Neutrophil (primary cell): ENCODE data around the gene RIMS3.

ENCODE experiments used
- H3K27ac ChIP-seq: fragments of 200-600 bp; sonication (generic); 2 replicates; pipeline ENCODE4 v1.5.1; 2016; ENCODE audit warnings: mild to moderate bottlenecking, moderate library complexity
- H3K27me3 ChIP-seq: fragments of 200-600 bp; sonication (generic); 2 replicates; pipeline ENCODE4 v1.6.0; 2016; ENCODE audit warnings: mild to moderate bottlenecking
- H3K36me3 ChIP-seq: fragments of 200-600 bp; sonication (generic); 2 replicates; pipeline ENCODE4 v1.5.1; 2017
- H3K4me1 ChIP-seq, 2 experiments: fragments of 200-600 bp in 1 of 2; sonication (generic) in 1 of 2; 1 replicate in 1 of 2; 2 replicates in 1 of 2; pipeline versions ENCODE4 v1.5.1 to v1.6.1; 2013 to 2016; ENCODE audit warnings: low read depth in 1 of 2, low read length in 1 of 2, mild to moderate bottlenecking in 1 of 2, moderate library complexity in 1 of 2; ENCODE audit not compliant: control insufficient read depth in 1 of 2, insufficient read depth in 1 of 2
- H3K4me3 ChIP-seq, 2 experiments: fragments of 200-600 bp in 1 of 2; sonication (generic) in 1 of 2; 1 replicate in 1 of 2; 2 replicates in 1 of 2; pipeline ENCODE4 v1.5.1; 2013 to 2016; ENCODE audit warnings: low read depth in 1 of 2, low read length in 1 of 2, mild to moderate bottlenecking in 1 of 2, moderate library complexity in 1 of 2
- H3K9me3 ChIP-seq: fragments of 200-600 bp; sonication (generic); 2 replicates; pipeline ENCODE4 v1.5.1; 2016
- TF ChIP-seq, protein P1 (sequence below): fragments of 200-600 bp; sonication (generic); IDR thresholded peaks from 2 replicates; pipeline ENCODE4 v1.5.1; 2016; ENCODE audit warnings: antibody characterized with exemption

The RIMS3 gene

DNA sequence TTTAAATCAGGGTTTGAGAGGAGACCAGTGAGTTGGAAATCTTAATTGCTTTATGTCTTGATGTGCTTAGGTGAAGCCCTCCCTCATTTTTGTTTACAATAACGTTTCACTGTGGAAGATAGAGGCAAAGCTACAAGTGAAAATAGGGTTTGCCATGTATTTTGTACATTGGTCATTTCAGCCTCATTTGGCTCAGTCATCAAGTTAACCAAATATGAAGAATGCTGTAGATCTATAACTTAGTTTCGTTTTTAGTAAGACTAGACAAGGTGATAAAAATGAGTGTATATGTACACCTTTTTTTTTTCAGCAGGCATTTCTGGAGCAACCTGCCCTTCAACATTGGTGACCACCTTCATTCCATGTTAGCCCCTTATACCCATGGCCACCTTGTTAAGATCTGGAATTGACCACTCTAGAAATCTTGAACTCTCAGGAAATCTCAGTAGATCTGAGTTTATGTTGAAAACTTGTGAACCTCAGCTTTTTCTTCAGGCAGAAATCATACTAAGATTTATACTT is 28.9 kb upstream of the RIMS3 start:
- H3K27me3 ChIP-seq: no peaks in the 10 kb centered on the region
- no peak overlapping the region for H3K4me3 ChIP-seq
- peaks cover 3% of the 10 kb centered on the region for H3K36me3 ChIP-seq
- peaks cover 71 to 80% of the 10 kb centered on the region in 2 experiments for H3K4me1 ChIP-seq
- peak overlapping the region; percentile 98 for H3K27ac ChIP-seq
- TF ChIP-seq, protein P1, sequence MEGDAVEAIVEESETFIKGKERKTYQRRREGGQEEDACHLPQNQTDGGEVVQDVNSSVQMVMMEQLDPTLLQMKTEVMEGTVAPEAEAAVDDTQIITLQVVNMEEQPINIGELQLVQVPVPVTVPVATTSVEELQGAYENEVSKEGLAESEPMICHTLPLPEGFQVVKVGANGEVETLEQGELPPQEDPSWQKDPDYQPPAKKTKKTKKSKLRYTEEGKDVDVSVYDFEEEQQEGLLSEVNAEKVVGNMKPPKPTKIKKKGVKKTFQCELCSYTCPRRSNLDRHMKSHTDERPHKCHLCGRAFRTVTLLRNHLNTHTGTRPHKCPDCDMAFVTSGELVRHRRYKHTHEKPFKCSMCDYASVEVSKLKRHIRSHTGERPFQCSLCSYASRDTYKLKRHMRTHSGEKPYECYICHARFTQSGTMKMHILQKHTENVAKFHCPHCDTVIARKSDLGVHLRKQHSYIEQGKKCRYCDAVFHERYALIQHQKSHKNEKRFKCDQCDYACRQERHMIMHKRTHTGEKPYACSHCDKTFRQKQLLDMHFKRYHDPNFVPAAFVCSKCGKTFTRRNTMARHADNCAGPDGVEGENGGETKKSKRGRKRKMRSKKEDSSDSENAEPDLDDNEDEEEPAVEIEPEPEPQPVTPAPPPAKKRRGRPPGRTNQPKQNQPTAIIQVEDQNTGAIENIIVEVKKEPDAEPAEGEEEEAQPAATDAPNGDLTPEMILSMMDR: no peak
- no peaks in the 10 kb centered on the region for H3K9me3 ChIP-seq

DNA sequence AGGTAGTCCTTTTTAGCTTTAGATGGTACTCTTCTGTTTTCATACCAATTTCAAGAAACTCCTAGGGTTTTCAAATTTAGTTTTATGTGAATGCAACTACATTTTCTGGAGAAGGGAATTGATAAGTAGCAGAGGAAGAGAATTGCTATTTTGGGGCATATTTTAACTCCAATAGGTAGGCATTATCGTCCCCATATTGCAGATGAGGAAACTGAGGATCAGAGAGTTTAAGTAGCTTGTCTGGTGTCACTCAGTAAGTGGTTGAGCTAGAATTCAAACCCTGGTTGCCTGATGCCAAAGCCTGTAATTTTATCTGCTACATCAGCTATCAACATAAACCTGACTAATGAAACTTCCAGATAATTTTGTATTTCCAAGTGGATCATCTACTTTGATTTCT is 27.9 kb upstream of the RIMS3 start:
- TF ChIP-seq, protein P1: no peak
- Histone ChIP-seq H3K9me3 (no peaks in the 10 kb centered on the region), H3K36me3 (peaks cover 3% of the 10 kb centered on the region), H3K4me1 (peaks cover 68 to 70% of the 10 kb centered on the region in 2 experiments), H3K4me3 (peak overlapping the region in 1 of 2 experiments; percentile 90), H3K27ac (peak overlapping the region; percentile 98), H3K27me3 (no peaks in the 10 kb centered on the region)

DNA sequence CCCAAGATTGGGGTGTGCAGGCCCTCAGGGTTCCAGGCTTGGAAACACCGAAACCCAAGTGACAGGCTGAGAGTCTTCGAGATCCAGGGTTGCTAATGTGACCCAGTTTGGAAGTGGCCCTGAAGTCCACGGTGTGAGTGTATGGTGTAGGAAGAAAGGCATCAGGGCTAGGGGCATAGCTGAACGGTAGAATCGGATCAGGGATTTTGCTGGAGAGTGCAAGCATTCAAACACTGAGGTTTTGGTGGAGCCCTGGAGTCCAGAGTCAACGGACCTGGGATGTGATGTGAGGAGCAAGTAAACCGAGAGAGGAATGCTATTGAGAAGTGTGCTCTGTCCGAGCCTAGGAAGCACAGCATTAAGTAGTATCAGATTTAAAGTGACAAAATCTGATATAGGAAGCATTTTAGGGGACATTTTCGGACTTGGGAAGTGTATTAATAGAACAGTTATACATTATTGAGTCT is 27.0 kb upstream of the RIMS3 start:
- TF ChIP-seq, protein P1: no peak
- H3K36me3 ChIP-seq: peaks cover 3% of the 10 kb centered on the region
- H3K27ac ChIP-seq: peak overlapping the region; percentile 98
- H3K9me3 ChIP-seq: no peaks in the 10 kb centered on the region
- peaks cover 60 to 61% of the 10 kb centered on the region in 2 experiments for H3K4me1 ChIP-seq
- H3K4me3 ChIP-seq: peak overlapping the region; percentile 90 to 96
- no peaks in the 10 kb centered on the region for H3K27me3 ChIP-seq

DNA sequence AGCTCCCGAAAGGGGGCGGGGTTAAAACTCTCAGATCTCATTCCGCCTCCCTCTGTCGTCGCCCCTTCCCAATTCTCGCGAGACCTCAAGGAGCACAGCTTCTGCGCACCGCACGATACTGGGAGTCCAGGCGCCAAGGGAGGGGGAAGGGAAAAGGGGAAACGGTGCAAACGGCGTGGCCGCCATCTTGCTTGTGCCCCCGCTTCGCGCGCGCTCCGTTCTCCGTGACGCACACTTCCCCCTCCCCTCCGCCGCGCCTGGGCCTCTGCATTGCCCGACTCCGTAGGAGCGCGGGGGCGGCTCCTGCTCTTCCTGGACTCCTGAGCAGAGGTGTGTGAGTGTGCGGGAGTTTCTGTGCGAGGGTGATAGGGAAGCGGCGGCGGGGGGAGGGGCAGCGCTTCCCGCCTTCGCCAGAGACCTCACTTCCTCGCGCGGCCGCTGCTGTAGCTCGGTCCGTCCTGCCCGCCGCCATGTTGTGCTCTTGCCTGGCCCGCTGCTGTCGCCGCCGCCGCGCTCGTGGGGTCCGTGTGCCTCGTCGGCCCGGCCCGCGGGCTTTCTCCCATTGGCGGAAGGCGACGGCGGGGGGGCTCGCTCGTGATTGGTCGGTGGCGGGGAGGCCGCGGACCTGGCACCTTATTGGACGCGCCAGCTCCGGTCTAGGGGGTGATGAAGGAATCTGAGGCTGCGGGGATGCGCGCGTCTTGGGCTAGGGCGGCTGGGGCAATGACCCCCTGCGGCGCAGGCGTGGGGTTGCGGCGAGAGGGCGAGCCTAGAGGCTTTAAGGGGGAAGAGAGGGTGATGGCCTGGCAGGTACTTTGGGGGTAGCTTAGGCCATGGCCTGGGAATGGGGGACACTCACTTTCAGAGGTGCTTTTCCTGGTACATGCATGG is 26.3 kb upstream of the RIMS3 start, which contains the start of gene NFYC:
Gene NFYC (plus strand): TSS at position 167 of the 891 bp plus-strand sequence. CDS start 47,140 bp downstream, outside the sequence.
- H3K9me3 ChIP-seq: no peaks in the 10 kb centered on the region
- peak within 1 kb of the TSS; percentile 90 to 96 for H3K4me3 ChIP-seq
- H3K4me1 ChIP-seq: peaks cover 54% of the 10 kb centered on the region in 2 experiments
- peaks cover 7% of the 10 kb centered on the region for H3K36me3 ChIP-seq
- TF ChIP-seq, protein P1: peak; percentile 44
- no peaks in the 10 kb centered on the region for H3K27me3 ChIP-seq
- H3K27ac ChIP-seq: peak within 1 kb of the TSS; percentile 98

GRCh38 chr1:40690771-40691537 is 25.5 kb upstream of the RIMS3 start:
- H3K4me1 ChIP-seq: peaks cover 45 to 46% of the 10 kb centered on the region in 2 experiments
- H3K4me3 ChIP-seq: peak overlapping the region; percentile 90 to 96
- peak overlapping the region; percentile 98 for H3K27ac ChIP-seq
- no peaks in the 10 kb centered on the region for H3K9me3 ChIP-seq
- TF ChIP-seq, protein P1: no peak
- peaks cover 12% of the 10 kb centered on the region for H3K36me3 ChIP-seq
- no peaks in the 10 kb centered on the region for H3K27me3 ChIP-seq
